ENCODE results near the gene PFDN4. TPM values are rescaled to one million over a fixed set of nuclear protein-coding genes. Genes with fewer than 3 reads are reported as not detected.

PFDN4 gene
- total RNA-seq, 4 donors from 2014 or later: 36.8 to 90.2 (median 64.8) TPM

DNA sequence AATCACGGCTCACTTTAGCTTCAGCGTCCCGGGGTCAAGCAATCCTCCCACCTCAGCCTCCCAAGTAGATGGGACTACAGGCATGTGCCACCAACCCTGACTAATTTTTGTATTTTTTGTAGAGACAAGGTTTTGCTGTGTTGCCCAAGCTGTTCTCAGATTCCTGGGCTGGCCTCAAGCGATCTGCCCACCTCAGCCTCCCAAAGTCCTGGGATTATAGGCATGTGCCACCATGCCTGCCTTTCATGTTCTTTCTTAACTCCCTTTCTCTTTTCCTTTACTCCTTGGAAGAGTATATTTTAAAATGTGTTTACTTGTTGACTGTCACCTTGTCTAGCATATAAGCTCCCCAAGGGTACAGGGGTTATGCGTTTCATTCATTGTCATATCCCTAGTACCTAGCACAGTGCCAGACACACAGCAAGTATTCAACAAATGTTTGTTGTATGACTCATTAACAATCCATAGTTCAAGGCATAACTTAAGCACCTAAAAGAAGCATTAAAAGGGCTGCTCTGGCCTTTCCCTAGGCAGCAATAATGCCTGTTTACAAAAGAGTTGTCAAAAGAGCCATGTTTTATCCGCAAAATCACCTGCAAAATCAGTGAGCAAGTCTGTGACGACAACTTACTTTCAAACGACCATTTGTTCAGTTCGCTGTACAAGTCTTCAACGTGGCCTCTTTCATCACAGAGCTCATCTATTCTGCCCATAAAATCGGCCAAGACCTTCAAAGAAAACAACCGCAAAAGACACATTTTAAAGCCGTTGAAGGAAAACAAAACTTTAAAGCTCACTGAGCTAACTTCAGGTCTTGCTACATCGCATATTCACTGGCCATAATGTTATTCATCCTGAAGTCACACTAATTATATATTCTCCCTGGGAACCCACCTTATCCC is 38.7 kb upstream of the PFDN4 start:
- Histone ChIP-seq H3K4me3 (no peak overlapping the region), H3K9me3 (no peaks in the 10 kb centered on the region), H3K27ac (no peak overlapping the region), H3K27me3 (peaks cover 41 to 53% (median 44%) of the 10 kb centered on the region in 3 donors), H3K36me3 (no peaks in the 10 kb centered on the region), H3K4me1 (peaks cover 0 to 10% of the 10 kb centered on the region in 2 donors)
- DNase-seq (no peak), ATAC-seq (no peak)
- no peak for TF ChIP-seq POLR2A (IDR thresholded peaks at IDR 0.05)
- TF ChIP-seq, protein P1, sequence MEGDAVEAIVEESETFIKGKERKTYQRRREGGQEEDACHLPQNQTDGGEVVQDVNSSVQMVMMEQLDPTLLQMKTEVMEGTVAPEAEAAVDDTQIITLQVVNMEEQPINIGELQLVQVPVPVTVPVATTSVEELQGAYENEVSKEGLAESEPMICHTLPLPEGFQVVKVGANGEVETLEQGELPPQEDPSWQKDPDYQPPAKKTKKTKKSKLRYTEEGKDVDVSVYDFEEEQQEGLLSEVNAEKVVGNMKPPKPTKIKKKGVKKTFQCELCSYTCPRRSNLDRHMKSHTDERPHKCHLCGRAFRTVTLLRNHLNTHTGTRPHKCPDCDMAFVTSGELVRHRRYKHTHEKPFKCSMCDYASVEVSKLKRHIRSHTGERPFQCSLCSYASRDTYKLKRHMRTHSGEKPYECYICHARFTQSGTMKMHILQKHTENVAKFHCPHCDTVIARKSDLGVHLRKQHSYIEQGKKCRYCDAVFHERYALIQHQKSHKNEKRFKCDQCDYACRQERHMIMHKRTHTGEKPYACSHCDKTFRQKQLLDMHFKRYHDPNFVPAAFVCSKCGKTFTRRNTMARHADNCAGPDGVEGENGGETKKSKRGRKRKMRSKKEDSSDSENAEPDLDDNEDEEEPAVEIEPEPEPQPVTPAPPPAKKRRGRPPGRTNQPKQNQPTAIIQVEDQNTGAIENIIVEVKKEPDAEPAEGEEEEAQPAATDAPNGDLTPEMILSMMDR (IDR thresholded peaks at IDR 0.05 in 4 of 5, conservative IDR thresholded peaks at IDR 0.05 in 1 of 5): no peak
- intact Hi-C loops (cut with DNase I; ENCODE audit: low total_unique reads) (no loop called here), in situ Hi-C loops (cut with MboI; ENCODE audit: low sequenced_read_pairs in 4 of 4) (no loop called here)

DNA sequence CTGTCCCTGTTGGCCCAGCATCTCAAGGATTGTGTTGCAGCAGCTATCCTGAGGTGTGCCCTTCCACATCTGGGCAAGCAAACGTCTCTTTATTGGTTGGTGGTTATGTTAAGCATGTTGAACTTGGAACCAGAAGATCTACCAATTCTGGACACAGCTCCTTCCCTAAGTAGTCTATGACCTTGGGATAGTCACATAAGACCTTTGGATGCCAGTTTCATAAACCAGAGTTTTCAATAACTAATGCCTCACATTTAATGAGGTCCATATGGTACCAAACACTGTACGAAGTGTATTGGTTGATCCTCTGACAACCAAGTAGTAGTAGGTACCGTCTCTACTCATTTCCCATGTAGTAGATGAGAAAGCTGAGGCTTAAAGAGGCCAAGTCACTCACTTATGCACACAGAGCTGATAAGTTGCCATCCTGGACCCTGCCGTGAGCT is 37.8 kb upstream of the PFDN4 start:
- no peak for TF ChIP-seq POLR2A (IDR thresholded peaks at IDR 0.05)
- TF ChIP-seq, protein P1 (IDR thresholded peaks at IDR 0.05 in 4 of 5, conservative IDR thresholded peaks at IDR 0.05 in 1 of 5): no peak
- DNase-seq (no peak), ATAC-seq (no peak)
- Histone ChIP-seq H3K27me3 (peaks cover 49 to 60% (median 50%) of the 10 kb centered on the region in 3 donors), H3K36me3 (no peaks in the 10 kb centered on the region), H3K4me1 (peaks cover 0 to 10% of the 10 kb centered on the region in 2 donors), H3K27ac (no peak overlapping the region), H3K9me3 (no peaks in the 10 kb centered on the region), H3K4me3 (no peak overlapping the region)
- in situ Hi-C loops (cut with MboI; ENCODE audit: low sequenced_read_pairs in 4 of 4): no loop called here
- intact Hi-C loops (cut with DNase I; ENCODE audit: low total_unique reads): no loop called here

DNA sequence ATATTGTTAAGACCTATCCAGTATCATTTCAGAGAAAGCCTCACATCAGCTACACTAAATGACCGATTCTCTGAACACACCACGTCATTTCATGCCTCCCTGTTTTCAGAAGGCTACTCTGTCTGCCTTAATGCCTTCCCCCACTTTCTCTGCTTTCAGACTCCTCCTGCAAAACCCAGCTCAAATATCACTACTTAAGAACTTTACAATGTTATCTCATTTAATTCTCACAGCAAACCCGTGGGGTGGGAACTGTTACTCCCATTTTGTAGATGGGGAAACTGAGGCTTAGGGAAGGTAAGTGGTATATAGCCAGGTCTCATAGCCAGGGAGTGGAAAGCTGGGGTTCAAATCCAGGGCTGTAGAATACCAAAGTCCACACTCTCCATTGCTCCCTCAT is 36.9 kb upstream of the PFDN4 start:
- intact Hi-C loops (cut with DNase I; ENCODE audit: low total_unique reads): no loop called here
- Histone ChIP-seq H3K36me3 (no peaks in the 10 kb centered on the region), H3K27ac (no peak overlapping the region), H3K4me3 (no peak overlapping the region), H3K27me3 (peaks cover 51 to 66% (median 55%) of the 10 kb centered on the region in 3 donors), H3K4me1 (peaks cover 0 to 10% of the 10 kb centered on the region in 2 donors), H3K9me3 (no peaks in the 10 kb centered on the region)
- ATAC-seq (no peak), DNase-seq (no peak)
- in situ Hi-C loops (cut with MboI; ENCODE audit: low sequenced_read_pairs in 4 of 4): no loop called here
- no peak for TF ChIP-seq POLR2A (IDR thresholded peaks at IDR 0.05)
- TF ChIP-seq, protein P1 (IDR thresholded peaks at IDR 0.05 in 4 of 5, conservative IDR thresholded peaks at IDR 0.05 in 1 of 5): no peak

DNA sequence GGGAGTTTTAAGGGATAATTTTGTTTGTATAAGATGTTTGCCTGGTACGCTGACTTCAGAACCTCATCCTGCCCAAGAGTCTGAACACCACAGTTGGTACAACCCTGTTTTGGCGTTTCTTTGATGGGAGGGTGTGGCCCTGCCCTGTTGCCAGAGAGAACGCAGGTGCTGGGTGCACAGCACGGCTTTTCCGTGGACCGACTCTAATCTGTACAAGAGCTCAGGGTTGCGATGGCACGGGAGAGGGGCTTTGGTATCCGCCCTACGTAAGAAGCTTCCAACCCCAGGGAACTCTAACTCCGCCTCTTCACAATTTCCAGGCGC is 35.4 kb upstream of the PFDN4 start:
- H3K27me3 ChIP-seq: peaks cover 61 to 64% (median 62%) of the 10 kb centered on the region in 3 donors

More for the DNA sequence above, 35.4 kb upstream of the PFDN4 start:
- Histone ChIP-seq H3K27ac (no peak overlapping the region), H3K9me3 (no peaks in the 10 kb centered on the region), H3K4me1 (peaks cover 0 to 10% of the 10 kb centered on the region in 2 donors), H3K4me3 (peak overlapping the region in 1 of 4 donors; percentile 10), H3K36me3 (no peaks in the 10 kb centered on the region)
- no peak for DNase-seq
- no peak for ATAC-seq
- in situ Hi-C loops (cut with MboI; ENCODE audit: low sequenced_read_pairs in 4 of 4) (no loop called here), intact Hi-C loops (cut with DNase I; ENCODE audit: low total_unique reads) (no loop called here)
- TF ChIP-seq, protein P1 (IDR thresholded peaks at IDR 0.05 in 4 of 5, conservative IDR thresholded peaks at IDR 0.05 in 1 of 5): no peak
- no peak for TF ChIP-seq POLR2A (IDR thresholded peaks at IDR 0.05)
